ENCODE results near the gene DKK1. TPM values are rescaled to one million over a fixed set of nuclear protein-coding genes. Genes with fewer than 3 reads are reported as not detected.

DKK1 gene
- total and polyA plus RNA-seq, 2 donors (not counting 3 experiments of a cell fraction or from before 2014, with no cell fraction given) = 184 to 202 TPM

DNA sequence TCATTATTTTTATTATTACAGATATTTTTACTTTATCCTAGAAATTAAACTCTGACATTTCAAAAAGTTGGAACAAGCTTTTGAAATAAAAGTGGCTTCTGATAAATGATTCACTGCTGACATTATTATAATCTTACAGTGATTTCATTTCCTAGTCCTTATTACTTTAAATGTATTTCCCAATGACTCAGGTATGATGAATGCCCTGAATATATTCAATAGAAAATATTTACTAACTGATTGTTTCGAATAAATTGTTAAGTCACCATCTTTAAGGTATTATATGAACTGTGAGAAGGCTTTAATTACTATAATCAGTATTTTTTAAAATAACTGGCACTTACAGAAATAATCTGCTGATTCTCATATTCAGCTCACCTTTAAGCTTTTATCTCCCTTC is 21.6 kb downstream of the DKK1 start:
- H3K36me3 ChIP-seq (ENCODE audit: control insufficient read depth in 2 of 2, extremely low read depth in 1 of 2, insufficient read depth in 2 of 2, low read length in 2 of 2) = no peaks in the 10 kb centered on the region
- H3K4me2 ChIP-seq (ENCODE audit: insufficient read depth, low read length) = peak overlapping the region; percentile 91
- H2AFZ ChIP-seq (ENCODE audit: low read depth, low read length) = no peak overlapping the region
- H3K4me3 ChIP-seq (replicated peaks in 1 of 3; ENCODE audit: insufficient read depth in 1 of 3, low read depth in 1 of 3, low read length in 3 of 3) = no peak overlapping the region
- dilution Hi-C loops (cut with MboI; ENCODE audit: extremely low pct_ligation_motif_present, low sequenced_read_pairs) = no loop called here
- peak; percentile 51 for DNase-seq (ENCODE audit: low read depth, low spot score)
- no peaks in the 10 kb centered on the region for H3K27me3 ChIP-seq (ENCODE audit: control insufficient read depth in 2 of 2, insufficient read depth in 2 of 2, low read length in 2 of 2)
- POLR2A ChIA-PET = interaction anchor here (0.6 to 1.5 kb wide), 3 partner anchors 16 to 107 kb away, joined by 4 to 7 read pairs (median 6); no protein-coding TSS in a partner anchor
- H3K27ac ChIP-seq (ENCODE audit: insufficient read depth, low read depth, low read length) = peak overlapping the region; percentile 81
- no peaks in the 10 kb centered on the region for H3K9me1 ChIP-seq (replicated peaks; ENCODE audit: control insufficient read depth, extremely low read depth, insufficient read depth, low read length)
- CTCF ChIA-PET = interaction anchor here (1.1 to 2.4 kb wide), 5 partner anchors 12 to 153 kb away, joined by 3 to 9 read pairs (median 6); partner anchors contain the start of gene DKK1
- no peaks in the 10 kb centered on the region for H3K9me3 ChIP-seq (replicated peaks; ENCODE audit: control insufficient read depth, insufficient read depth, low read length)
- H3K79me2 ChIP-seq (ENCODE audit: control insufficient read depth, insufficient read depth, low read length) = no peaks in the 10 kb centered on the region
- FAIRE-seq = no peak
- peaks cover 57% of the 10 kb centered on the region for H3K4me1 ChIP-seq (ENCODE audit: control insufficient read depth, extremely low read depth, insufficient read depth, low read length)
- no peak for TF ChIP-seq EZH2 (IDR thresholded peaks at IDR 0.05; ENCODE audit: borderline replicate concordance, low read depth, low read length, severe bottlenecking)
- peak; percentile 93 for TF ChIP-seq FOS (IDR thresholded peaks at IDR 0.05; ENCODE audit: borderline replicate concordance, insufficient read depth, low read length)
- TF ChIP-seq MYC (IDR thresholded peaks at IDR 0.05; ENCODE audit: low read depth, low read length) = no peak
- no peak for TF ChIP-seq MAX (IDR thresholded peaks at IDR 0.05; ENCODE audit: insufficient read depth, insufficient read length)
- no peak for TF ChIP-seq POLR2AphosphoS5 (IDR thresholded peaks at IDR 0.05; ENCODE audit: insufficient read depth, low read depth, low read length)
- peak; percentile 56 for TF ChIP-seq JUN (IDR thresholded peaks at IDR 0.05; ENCODE audit: borderline replicate concordance, insufficient read depth, insufficient read length, low read depth)
- TF ChIP-seq GATA2 (IDR thresholded peaks at IDR 0.05; ENCODE audit: insufficient read depth, insufficient read length, low read depth, low read length) = peak; percentile 6
- TF ChIP-seq, protein P1, sequence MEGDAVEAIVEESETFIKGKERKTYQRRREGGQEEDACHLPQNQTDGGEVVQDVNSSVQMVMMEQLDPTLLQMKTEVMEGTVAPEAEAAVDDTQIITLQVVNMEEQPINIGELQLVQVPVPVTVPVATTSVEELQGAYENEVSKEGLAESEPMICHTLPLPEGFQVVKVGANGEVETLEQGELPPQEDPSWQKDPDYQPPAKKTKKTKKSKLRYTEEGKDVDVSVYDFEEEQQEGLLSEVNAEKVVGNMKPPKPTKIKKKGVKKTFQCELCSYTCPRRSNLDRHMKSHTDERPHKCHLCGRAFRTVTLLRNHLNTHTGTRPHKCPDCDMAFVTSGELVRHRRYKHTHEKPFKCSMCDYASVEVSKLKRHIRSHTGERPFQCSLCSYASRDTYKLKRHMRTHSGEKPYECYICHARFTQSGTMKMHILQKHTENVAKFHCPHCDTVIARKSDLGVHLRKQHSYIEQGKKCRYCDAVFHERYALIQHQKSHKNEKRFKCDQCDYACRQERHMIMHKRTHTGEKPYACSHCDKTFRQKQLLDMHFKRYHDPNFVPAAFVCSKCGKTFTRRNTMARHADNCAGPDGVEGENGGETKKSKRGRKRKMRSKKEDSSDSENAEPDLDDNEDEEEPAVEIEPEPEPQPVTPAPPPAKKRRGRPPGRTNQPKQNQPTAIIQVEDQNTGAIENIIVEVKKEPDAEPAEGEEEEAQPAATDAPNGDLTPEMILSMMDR (IDR thresholded peaks at IDR 0.05; ENCODE audit: extremely low read depth in 1 of 2, insufficient read depth in 1 of 2, low read depth in 1 of 2, low read length in 2 of 2) = no peak
- no peak for TF ChIP-seq POLR2A (IDR thresholded peaks at IDR 0.05; ENCODE audit: low read depth, low read length)
- peak overlapping the region; percentile 38 for H3K9ac ChIP-seq (replicated peaks; ENCODE audit: extremely low read depth, insufficient read depth, low read length)
- intact Hi-C loops (cut with micrococcal nuclease) = loop anchor here (1.0 kb wide), 1 partner anchor 17 kb away; no protein-coding TSS in a partner anchor
- no TSS peak for BruUV-seq (replicated peaks)
- no peaks in the 10 kb centered on the region for H4K20me1 ChIP-seq (replicated peaks; ENCODE audit: control insufficient read depth, extremely low read depth, insufficient read depth, low read length)

All from endothelial cell of umbilical vein (primary cell).